MCF 10A (cell line): ENCODE data around the gene BCAS3. TPM values are rescaled to one million over a fixed set of nuclear protein-coding genes. Genes with fewer than 3 reads are reported as not detected.
A peak's percentile ranks its signal among the peaks of the same experiment; 100 is the strongest.
"Not testable (repeated sequence)": the region's sequence is repeated elsewhere in the genome, so short reads cannot be mapped to it uniquely, and the experiment has no call there.

ENCODE experiments used
- BruUV-seq: library from RNA; stranded (reverse); fragments of 400-500 nt; replicated peaks from 2 replicates; lab custom pipeline; 2021; lab: Mats Ljungman, UMichigan
- CTCF ChIA-PET: fragments of 300-600 bp; sonication (Branson Sonifier 250); formaldehyde crosslinking; extraction: SDS; loops from one replicate; lab custom pipeline; 2021; ENCODE audit warnings: antibody characterized with exemption, inconsistent platforms; lab: Yijun Ruan, JAX
- POLR2A ChIA-PET: fragments of 300-600, 350-650 bp; sonication (Branson Sonifier 250); formaldehyde crosslinking; extraction: SDS; loops from one replicate; lab custom pipeline; 2020; ENCODE audit warnings: antibody characterized with exemption, inconsistent platforms; lab: Yijun Ruan, JAX
- DNase-seq: peaks from one replicate; pipeline ENCODE4 v3.0.0-alpha.2; 2018; ENCODE audit not compliant: unreplicated experiment
- H3K27ac Mint-ChIP-seq: one replicate; pipeline ENCODE4 v1.8.0; 2022; ENCODE audit warnings: mild to moderate bottlenecking, low read depth, mixed read lengths; ENCODE audit not compliant: unreplicated experiment
- H3K27me3 Mint-ChIP-seq: one replicate; pipeline ENCODE4 v1.8.0; 2022; ENCODE audit warnings: mixed read lengths; ENCODE audit not compliant: insufficient read depth, unreplicated experiment
- H3K36me3 Mint-ChIP-seq: one replicate; pipeline ENCODE4 v1.8.0; 2022; ENCODE audit warnings: mild to moderate bottlenecking, moderate library complexity, mixed read lengths; ENCODE audit not compliant: insufficient read depth, unreplicated experiment
- H3K4me1 Mint-ChIP-seq: one replicate; pipeline ENCODE4 v1.8.0; 2022; ENCODE audit warnings: mixed read lengths; ENCODE audit not compliant: insufficient read depth, unreplicated experiment
- H3K4me3 Mint-ChIP-seq: one replicate; pipeline ENCODE4 v1.8.0; 2022; ENCODE audit warnings: mild to moderate bottlenecking, moderate library complexity, mixed read lengths; ENCODE audit not compliant: unreplicated experiment
- H3K9me3 Mint-ChIP-seq: one replicate; pipeline ENCODE4 v1.8.0; 2022; ENCODE audit warnings: mixed read lengths; ENCODE audit not compliant: unreplicated experiment
- CTCF ChIP-seq: fragments of 200-600 bp; IDR thresholded peaks from one replicate; pipeline ENCODE4 v1.8.0; 2022; ENCODE audit warnings: antibody characterized with exemption, mild to moderate bottlenecking; ENCODE audit not compliant: unreplicated experiment
- intact Hi-C: fragments of 100-400 bp; cut with micrococcal nuclease; formaldehyde crosslinking; loops from 2 replicates; pipeline ENCODE4 v1.14.1; 2022
- total RNA-seq: library from RNA; stranded (reverse); gene quantifications from 2 replicates; pipeline ENCODE4 v1.2.3, GENCODE V29; 2022

BCAS3 gene
- total RNA-seq, 1 experiment from 2014 or later: 14.6 TPM

DNA sequence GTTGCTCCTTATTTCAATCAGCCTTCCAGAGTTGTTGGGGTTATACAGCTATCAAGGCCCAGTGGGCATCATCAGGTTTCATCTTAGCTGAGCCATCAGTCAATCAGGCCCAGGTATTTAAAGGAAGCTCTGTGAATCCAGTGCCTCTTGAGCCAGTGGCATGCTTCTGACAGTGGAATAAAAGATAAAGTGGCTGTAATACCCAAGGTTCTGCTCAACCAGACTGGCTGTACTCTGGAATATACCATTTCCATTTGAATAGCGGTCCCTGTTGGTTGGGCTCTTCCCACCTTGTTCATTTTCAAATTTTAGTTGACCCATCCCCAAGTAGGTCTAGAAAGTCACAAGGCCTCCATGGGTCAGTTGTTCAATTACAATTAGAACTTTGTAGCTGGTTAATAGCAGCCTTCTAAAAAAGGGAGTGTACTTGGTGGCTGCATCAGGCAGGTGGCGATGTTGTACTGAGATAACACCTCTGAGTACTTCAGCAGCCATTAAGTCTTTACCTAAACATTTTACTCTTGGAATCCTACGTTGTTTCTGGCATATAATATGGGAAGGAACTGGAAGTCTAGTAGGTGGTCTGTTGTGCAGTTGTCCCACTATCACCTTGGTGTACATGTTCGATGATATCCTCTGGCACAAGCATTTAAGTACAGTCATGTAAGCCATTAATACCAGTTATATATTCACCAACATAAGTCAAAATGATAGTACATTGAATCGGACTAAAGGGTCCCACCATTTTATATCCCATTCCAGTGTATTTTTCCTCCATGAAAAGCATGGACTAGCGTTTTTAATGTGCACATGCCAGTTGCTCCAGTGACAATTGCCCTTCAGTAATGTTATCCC is 294.1 kb downstream of the BCAS3 start:
- Mint-ChIP-seq H3K27ac (no peak overlapping the region), H3K9me3 (peaks cover 14% of the 10 kb centered on the region), H3K36me3 (no peaks in the 10 kb centered on the region), H3K4me1 (no peaks in the 10 kb centered on the region), H3K27me3 (no peaks in the 10 kb centered on the region), H3K4me3 (no peak overlapping the region)
- TF ChIP-seq CTCF: peak; percentile 55
- ChIA-PET POLR2A (interaction anchor here (0.6 to 0.7 kb wide), 2 partner anchors 278 to 441 kb away, joined by 3 read pairs; no protein-coding TSS in a partner anchor), CTCF (interaction anchor here (0.6 to 1.3 kb wide), 17 partner anchors 9 to 865 kb away, joined by 3 to 5 read pairs (median 3); no protein-coding TSS in a partner anchor)
- no TSS peak for BruUV-seq
- DNase-seq: peak; percentile 53
- intact Hi-C loops: loop anchor here (1.0 kb wide), 1 partner anchor 251 kb away; no protein-coding TSS in a partner anchor

DNA sequence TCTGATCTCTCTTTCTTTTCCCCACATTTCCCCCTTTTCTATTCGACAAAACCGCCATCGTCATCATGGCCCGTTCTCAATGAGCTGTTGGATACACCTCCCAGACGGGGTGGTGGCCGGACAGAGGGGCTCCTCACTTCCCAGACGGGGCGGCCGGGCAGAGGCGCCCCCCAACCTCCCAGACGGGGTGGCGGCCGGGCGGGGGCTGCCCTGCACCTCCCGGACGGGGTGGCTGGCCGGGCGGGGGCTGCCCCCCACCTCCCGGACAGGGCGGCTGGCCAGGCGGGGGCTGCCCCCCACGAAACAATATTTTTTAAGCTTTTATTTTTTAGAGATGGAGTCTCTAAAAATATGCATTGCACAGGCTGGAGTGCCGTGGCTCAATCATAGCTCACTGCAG is 299.2 kb downstream of the BCAS3 start:
- BruUV-seq, H3K36me3 Mint-ChIP-seq, H3K27ac Mint-ChIP-seq, H3K9me3 Mint-ChIP-seq, DNase-seq, CTCF ChIA-PET, H3K4me1 Mint-ChIP-seq, POLR2A ChIA-PET, intact Hi-C loops, H3K27me3 Mint-ChIP-seq, H3K4me3 Mint-ChIP-seq: not testable (repeated sequence)

GRCh38 chr17:60989379-60989778 is 311.7 kb downstream of the BCAS3 start:
- ChIA-PET CTCF (no interaction called here), POLR2A (no interaction called here)
- Mint-ChIP-seq H3K4me1 (no peaks in the 10 kb centered on the region), H3K36me3 (no peaks in the 10 kb centered on the region), H3K9me3 (peaks cover 12% of the 10 kb centered on the region), H3K4me3 (no peak overlapping the region), H3K27ac (no peak overlapping the region), H3K27me3 (no peaks in the 10 kb centered on the region)
- no peak for TF ChIP-seq CTCF
- BruUV-seq: no TSS peak
- no peak for DNase-seq
- intact Hi-C loops: no loop called here

DNA sequence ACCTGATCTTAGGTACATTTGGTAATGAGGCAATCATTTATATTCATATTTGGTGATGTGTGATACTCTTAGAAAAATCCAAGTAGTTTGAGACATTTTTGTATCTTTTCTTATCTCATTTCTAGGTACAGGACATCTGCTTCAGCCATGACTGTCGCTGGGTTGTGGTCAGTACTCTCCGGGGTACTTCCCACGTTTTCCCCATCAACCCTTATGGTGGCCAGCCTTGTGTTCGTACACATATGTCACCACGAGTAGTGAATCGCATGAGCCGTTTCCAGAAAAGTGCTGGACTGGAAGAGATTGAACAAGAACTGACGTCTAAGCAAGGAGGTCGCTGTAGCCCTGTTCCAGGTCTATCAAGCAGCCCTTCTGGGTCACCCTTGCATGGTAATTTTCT is 312.2 kb downstream of the BCAS3 start:
- BruUV-seq: no TSS peak
- no peaks in the 10 kb centered on the region for H3K27me3 Mint-ChIP-seq
- no peak for DNase-seq
- no peak for TF ChIP-seq CTCF
- H3K9me3 Mint-ChIP-seq: peaks cover 12% of the 10 kb centered on the region
- no peak overlapping the region for H3K27ac Mint-ChIP-seq
- no peak overlapping the region for H3K4me3 Mint-ChIP-seq
- H3K4me1 Mint-ChIP-seq: no peaks in the 10 kb centered on the region
- no peaks in the 10 kb centered on the region for H3K36me3 Mint-ChIP-seq
- ChIA-PET POLR2A (no interaction called here), CTCF (no interaction called here)
- intact Hi-C loops: no loop called here
